Natural killer cell (primary cell): ENCODE data around the gene MTIF3. TPM values are rescaled to one million over a fixed set of nuclear protein-coding genes. Genes with fewer than 3 reads are reported as not detected.

Source experiments
- ATAC-seq, 3 donors: fragments of 150-1000 bp in 2 of 3; fragments of 200-7000 bp in 1 of 3; cut with Tn5 transposase; 1 replicate in 1 of 3; 2 replicates in 2 of 3; pipeline ENCODE4 v1.10.0; 2021; ENCODE audit warnings: mild to moderate bottlenecking in 2 of 3, moderate library complexity in 2 of 3
- DNase-seq, 2 donors: peaks; one replicate each; pipeline versions ENCODE4 v3.0.0 to v3.0.0-alpha.2; 2013 to 2021; ENCODE audit warnings: mixed read lengths in 1 of 2
- H3K27ac ChIP-seq: one replicate; pipeline ENCODE4 v1.5.1; 2013; ENCODE audit warnings: mild to moderate bottlenecking, low read length
- H3K27me3 ChIP-seq: one replicate; pipeline ENCODE4 v1.6.1; 2013; ENCODE audit warnings: low read length; ENCODE audit not compliant: control insufficient read depth, insufficient read depth
- H3K36me3 ChIP-seq: one replicate; pipeline ENCODE4 v1.6.1; 2013; ENCODE audit warnings: low read length; ENCODE audit not compliant: control insufficient read depth, insufficient read depth
- H3K4me1 ChIP-seq: one replicate; pipeline ENCODE4 v1.6.1; 2013; ENCODE audit warnings: low read length; ENCODE audit not compliant: control insufficient read depth, insufficient read depth
- H3K4me3 ChIP-seq: one replicate; pipeline ENCODE4 v1.5.1; 2013; ENCODE audit warnings: low read length
- H3K9me3 ChIP-seq: one replicate; pipeline ENCODE4 v1.6.1; 2013; ENCODE audit warnings: low read length; ENCODE audit not compliant: control insufficient read depth, insufficient read depth
- H3K27ac Mint-ChIP-seq, 2 donors: one replicate each; pipeline ENCODE4 v1.8.0; 2022; ENCODE audit warnings: mild to moderate bottlenecking in 2 of 2, mixed read lengths in 2 of 2, moderate library complexity in 1 of 2
- H3K27me3 Mint-ChIP-seq, 2 donors: one replicate each; pipeline ENCODE4 v1.8.0; 2022; ENCODE audit warnings: low read depth in 2 of 2, mixed read lengths in 2 of 2
- H3K36me3 Mint-ChIP-seq: one replicate; pipeline ENCODE4 v1.8.0; 2022; ENCODE audit warnings: mixed read lengths
- H3K4me1 Mint-ChIP-seq, 2 donors: one replicate each; pipeline ENCODE4 v1.8.0; 2022; ENCODE audit warnings: mixed read lengths in 2 of 2
- H3K4me3 Mint-ChIP-seq: one replicate; pipeline ENCODE4 v1.8.0; 2022; ENCODE audit warnings: mild to moderate bottlenecking, moderate library complexity, mixed read lengths
- H3K9me3 Mint-ChIP-seq, 2 donors: one replicate each; pipeline ENCODE4 v1.8.0; 2022; ENCODE audit warnings: mixed read lengths in 2 of 2
- CTCF ChIP-seq: fragments of 200-600 bp; IDR thresholded peaks from one replicate; pipeline ENCODE4 v1.8.0; 2022; ENCODE audit warnings: antibody characterized with exemption
- WGBS: methylation state at CpG from one replicate; pipeline ENCODE4 v1.1.7; 2013; ENCODE audit warnings: missing lambda C conversion rate; ENCODE audit not compliant: insufficient coverage; 5-methylcytosine and 5-hydroxymethylcytosine counted together
- intact Hi-C: fragments of 100-400 bp; cut with micrococcal nuclease; formaldehyde crosslinking; loops from one replicate; pipeline ENCODE4 v1.14.2; 2022
- total RNA-seq, 4 donors: library from RNA; stranded (reverse); fragments of 120-200 nt in 1 of 4; gene quantifications; one replicate each; pipeline versions ENCODE4 v1.2.3 to v1.2.4, GENCODE V29; 2013 to 2022

MTIF3 gene
- total RNA-seq, 3 donors from 2014 or later (not counting 1 experiment from before 2014, with no cell fraction given): 30.2 to 56.6 (median 36.8) TPM

- TF ChIP-seq CTCF: no peak
- intact Hi-C loops: loop anchor here (5.0 kb wide), 1 partner anchor 36 kb away; no protein-coding TSS in a partner anchor
- H3K36me3 ChIP-seq: no peaks in the 10 kb centered on the region
- peaks cover 6% of the 10 kb centered on the region for H3K4me1 ChIP-seq
- no peak overlapping the region for H3K27ac Mint-ChIP-seq
- H3K27me3 Mint-ChIP-seq: peaks cover 0 to 3% of the 10 kb centered on the region in 2 donors
- peaks cover 0 to 5% of the 10 kb centered on the region in 2 donors for H3K4me1 Mint-ChIP-seq
- no peaks in the 10 kb centered on the region for H3K9me3 Mint-ChIP-seq
- no peak overlapping the region for H3K27ac ChIP-seq
- DNase-seq (no peak), ATAC-seq (peak; percentile 66 to 81 (median 76))
- H3K4me3 Mint-ChIP-seq: no peak overlapping the region
- 36% methylated on average over 6 of the region's 6 CpGs for WGBS
- no peaks in the 10 kb centered on the region for H3K9me3 ChIP-seq
- H3K36me3 Mint-ChIP-seq: no peaks in the 10 kb centered on the region
- no peak overlapping the region for H3K4me3 ChIP-seq
- H3K27me3 ChIP-seq: no peaks in the 10 kb centered on the region
Measured at GRCh38 chr13:27463500-27463899, 13.1 kb upstream of the MTIF3 start.

- Mint-ChIP-seq H3K9me3 (no peaks in the 10 kb centered on the region), H3K27ac (no peak overlapping the region), H3K4me1 (peaks cover 0 to 5% of the 10 kb centered on the region in 2 donors), H3K27me3 (peaks cover 0 to 3% of the 10 kb centered on the region in 2 donors), H3K4me3 (no peak overlapping the region), H3K36me3 (no peaks in the 10 kb centered on the region)
- DNase-seq (no peak), ATAC-seq (no peak)
- 85% methylated on average over 10 of the region's 12 CpGs for WGBS
- H3K27ac ChIP-seq: no peak overlapping the region
- intact Hi-C loops: loop anchor here (5.0 kb wide), 1 partner anchor 35 kb away; no protein-coding TSS in a partner anchor
- no peak overlapping the region for H3K4me3 ChIP-seq
- no peaks in the 10 kb centered on the region for H3K27me3 ChIP-seq
- H3K36me3 ChIP-seq: no peaks in the 10 kb centered on the region
- TF ChIP-seq CTCF: no peak
- H3K9me3 ChIP-seq: no peaks in the 10 kb centered on the region
- H3K4me1 ChIP-seq: peaks cover 6% of the 10 kb centered on the region
Measured at GRCh38 chr13:27461940-27462584, 11.7 kb upstream of the MTIF3 start.

GRCh38 chr13:27455331-27455855 lies 5.0 kb upstream of the MTIF3 start:
- TF ChIP-seq CTCF: no peak
- H3K4me3 ChIP-seq: peak overlapping the region; percentile 37
- intact Hi-C loops: loop anchor here (10.0 kb wide), 1 partner anchor 51 kb away; no protein-coding TSS in a partner anchor

More at GRCh38 chr13:27455331-27455855, 5.0 kb upstream of the MTIF3 start:
- H3K9me3 ChIP-seq: no peaks in the 10 kb centered on the region
- H3K27ac ChIP-seq: peak overlapping the region; percentile 60
- Mint-ChIP-seq H3K27me3 (peaks cover 0 to 3% of the 10 kb centered on the region in 2 donors), H3K27ac (peak overlapping the region; percentile 94 to 97), H3K9me3 (no peaks in the 10 kb centered on the region), H3K4me3 (peak overlapping the region; percentile 93), H3K36me3 (no peaks in the 10 kb centered on the region), H3K4me1 (peaks cover 17 to 26% of the 10 kb centered on the region in 2 donors)
- no peaks in the 10 kb centered on the region for H3K36me3 ChIP-seq
- peaks cover 6% of the 10 kb centered on the region for H3K4me1 ChIP-seq
- WGBS: 3% methylated on average over 5 of the region's 5 CpGs
- no peaks in the 10 kb centered on the region for H3K27me3 ChIP-seq
- ATAC-seq (peak in 2 of 3 donors; percentile 16 to 31), DNase-seq (peak in 1 of 2 donors; percentile 46)
